HG03135 (cell line): ENCODE data around the gene TCN2.
"Not testable (repeated sequence)": the region's sequence is repeated elsewhere in the genome, so short reads cannot be mapped to it uniquely, and the experiment has no call there.

Experiments used
- ATAC-seq: cut with Tn5 transposase; IDR thresholded peaks from one replicate; pipeline ENCODE4 v1.9.1; 2021; ENCODE audit warnings: mild to moderate bottlenecking, moderate library complexity; ENCODE audit not compliant: unreplicated experiment

Gene TCN2

GRCh38 chr22:30609260-30610185 is 2.5 kb downstream of the TCN2 start:
- no peak for ATAC-seq

GRCh38 chr22:30610299-30610698 is 3.3 kb downstream of the TCN2 start:
- ATAC-seq = no peak

- ATAC-seq = no peak
Measured at GRCh38 chr22:30611197-30611596, 4.2 kb downstream of the TCN2 start.

DNA sequence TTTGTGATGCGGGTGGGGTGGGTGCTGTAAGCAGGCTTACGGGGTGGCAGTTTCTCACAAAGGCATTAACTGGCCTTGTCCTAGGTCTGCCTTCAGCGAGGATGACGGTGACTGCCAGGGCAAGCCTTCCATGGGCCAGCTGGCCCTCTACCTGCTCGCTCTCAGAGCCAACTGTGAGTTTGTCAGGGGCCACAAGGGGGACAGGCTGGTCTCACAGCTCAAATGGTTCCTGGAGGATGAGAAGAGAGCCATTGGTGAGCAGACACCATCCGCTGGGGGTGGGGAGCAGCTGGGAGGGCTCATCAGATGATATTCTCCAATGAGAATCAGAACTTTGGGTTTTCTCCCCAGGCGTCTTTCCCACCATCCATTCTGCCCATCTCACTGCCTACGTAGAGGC is 5.8 kb downstream of the TCN2 start:
- no peak for ATAC-seq

DNA sequence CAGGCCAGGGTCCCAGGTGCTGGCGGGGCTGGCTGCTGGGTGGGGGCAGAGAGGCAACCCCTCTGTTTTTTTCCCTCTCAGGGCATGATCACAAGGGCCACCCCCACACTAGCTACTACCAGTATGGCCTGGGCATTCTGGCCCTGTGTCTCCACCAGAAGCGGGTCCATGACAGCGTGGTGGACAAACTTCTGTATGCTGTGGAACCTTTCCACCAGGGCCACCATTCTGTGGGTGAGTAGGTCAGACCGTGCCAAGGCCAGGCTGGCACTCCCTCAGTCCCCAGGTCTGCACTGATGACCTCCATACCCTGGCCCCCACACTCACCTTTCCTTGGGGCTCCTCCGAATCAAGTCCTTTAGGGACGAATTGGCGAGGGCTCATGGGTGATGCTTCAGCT is 7.3 kb downstream of the TCN2 start:
- no peak for ATAC-seq

GRCh38 chr22:30614879-30615278 is 7.9 kb downstream of the TCN2 start:
- ATAC-seq = no peak

GRCh38 chr22:30615543-30615954 is 8.6 kb downstream of the TCN2 start:
- no peak for ATAC-seq

DNA sequence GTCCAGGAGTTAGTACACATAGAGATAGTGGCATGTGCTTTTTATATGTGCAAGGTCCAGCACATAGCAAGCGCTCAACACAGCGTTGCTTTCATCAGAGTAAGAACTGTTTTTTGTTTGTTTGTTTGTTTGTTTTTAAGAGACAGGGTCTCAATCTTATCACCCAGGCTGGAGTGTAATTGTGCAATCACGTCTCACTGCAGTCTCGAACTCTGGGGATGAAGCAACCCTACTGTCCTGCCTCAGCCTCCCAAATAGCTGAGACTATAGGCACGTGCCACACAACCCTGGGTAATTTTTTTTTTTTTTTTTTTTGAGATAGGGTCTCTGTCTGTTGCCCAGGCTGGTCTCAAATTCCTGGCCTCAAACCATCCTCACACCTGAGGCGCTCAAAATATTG is 10.8 kb downstream of the TCN2 start:
- no peak for ATAC-seq

- ATAC-seq = not testable (repeated sequence)
Measured at GRCh38 chr22:30619909-30620308, 12.9 kb downstream of the TCN2 start.

GRCh38 chr22:30626413-30626812 is 19.4 kb downstream of the TCN2 start:
- ATAC-seq = no peak

GRCh38 chr22:30627471-30627870 is 20.5 kb downstream of the TCN2 start:
- ATAC-seq = no peak

DNA sequence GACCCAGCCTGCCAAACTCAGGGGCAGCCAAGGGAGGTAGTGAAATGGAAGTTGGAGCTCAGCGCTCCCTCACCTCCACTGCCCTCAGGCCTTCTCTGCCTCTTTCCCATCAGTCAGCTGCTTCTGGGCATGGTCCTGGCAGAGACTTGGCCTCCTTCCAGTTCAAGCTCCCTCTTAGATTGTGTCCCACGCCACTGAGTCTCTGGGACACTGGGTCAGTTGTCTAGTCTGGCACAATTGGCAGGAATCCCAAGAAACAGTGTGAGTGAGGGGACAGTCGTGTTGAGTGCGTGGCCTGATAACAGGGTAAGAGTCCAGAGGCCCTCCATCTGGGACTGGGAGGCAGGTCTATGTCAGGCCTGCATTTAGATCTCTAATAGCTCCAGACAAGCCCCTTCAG is 21.5 kb downstream of the TCN2 start:
- ATAC-seq = no peak

DNA sequence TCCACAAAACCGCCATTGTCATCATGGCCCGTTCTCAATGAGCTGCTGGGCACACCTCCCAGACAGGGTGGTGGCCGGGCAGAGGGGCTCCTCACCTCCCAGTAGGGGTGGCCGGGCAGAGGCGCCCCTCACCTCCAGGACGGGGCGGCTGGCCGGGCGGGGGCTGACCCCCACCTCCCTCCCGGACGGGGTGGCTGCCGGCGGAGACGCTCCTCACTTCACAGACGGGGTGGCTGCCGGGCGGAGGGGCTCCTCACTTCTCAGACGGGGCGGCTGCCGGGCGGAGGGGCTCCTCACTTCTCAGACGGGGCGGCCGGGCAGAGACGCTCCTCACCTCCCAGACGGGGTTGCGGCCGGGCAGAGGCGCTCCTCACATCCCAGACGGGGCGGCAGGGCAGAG is 24.5 kb downstream of the TCN2 start:
- ATAC-seq = not testable (repeated sequence)

DNA sequence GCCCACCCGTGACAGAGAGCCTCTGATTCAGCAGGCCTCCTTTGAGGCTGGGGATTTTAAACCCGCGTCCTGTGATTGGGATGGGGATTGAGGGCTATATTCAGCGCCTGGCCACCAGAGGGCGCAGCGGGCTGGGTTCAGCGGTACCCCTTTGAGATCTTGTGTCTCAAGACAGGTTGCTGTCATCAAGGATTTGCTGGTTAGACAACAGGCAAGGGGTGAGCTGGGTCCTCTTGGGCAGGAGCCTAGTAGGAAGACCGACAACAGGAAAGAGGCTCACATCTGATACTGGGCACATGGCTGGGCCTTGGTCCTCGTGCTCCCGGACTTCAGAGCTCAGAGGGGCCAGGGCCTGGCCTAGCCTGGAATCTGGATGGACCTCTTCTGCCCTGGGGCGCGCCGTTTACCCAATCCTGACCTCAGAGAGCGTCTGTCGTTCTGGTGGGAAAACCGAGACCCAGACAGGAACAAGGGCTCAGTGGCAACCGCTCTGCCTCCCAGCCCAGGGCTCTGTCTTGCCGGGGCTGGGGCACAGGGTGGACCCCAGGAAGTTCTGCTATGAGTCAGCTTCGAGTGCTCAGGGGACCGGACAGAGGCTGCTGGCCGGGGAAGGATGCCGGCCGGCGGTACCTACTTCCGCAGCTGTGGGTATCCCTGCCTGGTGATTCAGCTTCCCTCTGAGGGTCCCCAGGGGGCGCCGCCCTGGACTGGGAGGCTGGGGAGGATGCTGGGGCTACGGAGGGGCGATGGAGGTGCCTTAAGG is 27.7 kb downstream of the TCN2 start:
- ATAC-seq = peak; percentile 50

- ATAC-seq = peak; percentile 64
Measured at GRCh38 chr22:30635273-30636225, 28.6 kb downstream of the TCN2 start, which contains the start of gene SLC35E4. Gene SLC35E4 (plus strand): TSS chr22:30635781. CDS start chr22:30636451, 670 bp downstream.

GRCh38 chr22:30636226-30637077 is 29.5 kb downstream of the TCN2 start:
- ATAC-seq = no peak

GRCh38 chr22:30637701-30638114 is 30.7 kb downstream of the TCN2 start:
- no peak for ATAC-seq

- no peak for ATAC-seq
Measured at GRCh38 chr22:30640361-30640760, 33.4 kb downstream of the TCN2 start.

- no peak for ATAC-seq
Measured at GRCh38 chr22:30640839-30641430, 34.0 kb downstream of the TCN2 start.
